ENCODE results near the gene PCBP1. TPM values are rescaled to one million over a fixed set of nuclear protein-coding genes. Genes with fewer than 3 reads are reported as not detected.
A peak's percentile ranks its signal among the peaks of the same experiment; 100 is the strongest.

Gene PCBP1
- total and polyA plus RNA-seq, 9 of the 15 experiments (the other 6 are each of a cell fraction or from before 2014, with no cell fraction given): 19.2 to 407 (median 78.1) TPM

DNA sequence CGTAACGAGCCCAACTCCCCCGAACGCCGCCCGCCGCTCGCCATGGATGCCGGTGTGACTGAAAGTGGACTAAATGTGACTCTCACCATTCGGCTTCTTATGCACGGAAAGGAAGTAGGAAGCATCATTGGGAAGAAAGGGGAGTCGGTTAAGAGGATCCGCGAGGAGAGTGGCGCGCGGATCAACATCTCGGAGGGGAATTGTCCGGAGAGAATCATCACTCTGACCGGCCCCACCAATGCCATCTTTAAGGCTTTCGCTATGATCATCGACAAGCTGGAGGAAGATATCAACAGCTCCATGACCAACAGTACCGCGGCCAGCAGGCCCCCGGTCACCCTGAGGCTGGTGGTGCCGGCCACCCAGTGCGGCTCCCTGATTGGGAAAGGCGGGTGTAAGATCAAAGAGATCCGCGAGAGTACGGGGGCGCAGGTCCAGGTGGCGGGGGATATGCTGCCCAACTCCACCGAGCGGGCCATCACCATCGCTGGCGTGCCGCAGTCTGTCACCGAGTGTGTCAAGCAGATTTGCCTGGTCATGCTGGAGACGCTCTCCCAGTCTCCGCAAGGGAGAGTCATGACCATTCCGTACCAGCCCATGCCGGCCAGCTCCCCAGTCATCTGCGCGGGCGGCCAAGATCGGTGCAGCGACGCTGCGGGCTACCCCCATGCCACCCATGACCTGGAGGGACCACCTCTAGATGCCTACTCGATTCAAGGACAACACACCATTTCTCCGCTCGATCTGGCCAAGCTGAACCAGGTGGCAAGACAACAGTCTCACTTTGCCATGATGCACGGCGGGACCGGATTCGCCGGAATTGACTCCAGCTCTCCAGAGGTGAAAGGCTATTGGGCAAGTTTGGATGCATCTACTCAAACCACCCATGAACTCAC, 673 bp downstream of the PCBP1 start:
- Histone ChIP-seq H3K4me3 (peak overlapping the region; percentile 90), H3K27me3 (ENCODE audit: control insufficient read depth in 2 of 2, insufficient read depth in 2 of 2, low read length in 2 of 2) (no peaks in the 10 kb centered on the region), H3K36me3 (ENCODE audit: control insufficient read depth, insufficient read depth, low read length) (peaks cover 46% of the 10 kb centered on the region), H3K4me1 (replicated peaks in 1 of 2; ENCODE audit: control insufficient read depth in 2 of 2, insufficient read depth in 2 of 2, low read length in 2 of 2) (peaks cover 13 to 43% of the 10 kb centered on the region in 2 experiments), H3K79me2 (ENCODE audit: control insufficient read depth, insufficient read depth, low read length) (peaks cover 58% of the 10 kb centered on the region), H4K20me1 (replicated peaks; ENCODE audit: control insufficient read depth, insufficient read depth, low read length) (no peaks in the 10 kb centered on the region), H3K9me1 (ENCODE audit: control insufficient read depth, insufficient read depth, low read length) (no peaks in the 10 kb centered on the region), H3K9ac (ENCODE audit: insufficient read depth in 1 of 2, low read depth in 2 of 2, low read length in 2 of 2) (peak overlapping the region; percentile 99 to 100), H3K27ac (ENCODE audit: extremely low read depth, low read depth, low read length) (peak overlapping the region; percentile 100), H3K4me2 (ENCODE audit: insufficient read depth, low read length) (peak overlapping the region; percentile 99), H2AFZ (ENCODE audit: low read depth, low read length) (peak overlapping the region; percentile 35; the same call in 1 of the 2 replicates), H3K9me3 (replicated peaks; ENCODE audit: control insufficient read depth, insufficient read depth, low read depth, low read length) (no peaks in the 10 kb centered on the region)
- intact Hi-C loops (cut with micrococcal nuclease): loop anchor here (1.0 to 5.0 kb wide), 5 partner anchors 37 to 204 kb away; partner anchors contain the start of genes C2orf42, MXD1 and SNRPG
- FAIRE-seq (no peak), ATAC-seq (peak; percentile 75), DNase-seq (ENCODE audit: extremely low read depth in 1 of 4, low spot score in 3 of 4) (peak; percentile 72 to 80 (median 78))
- POLR2A ChIA-PET: interaction anchor here (0.6 to 9.8 kb wide), 23 partner anchors 10 to 242 kb away, joined by 3 to 80 read pairs (median 4); partner anchors contain the start of genes MXD1 and SNRPG
- in situ Hi-C loops (cut with MboI): loop anchor here (5.0 kb wide), 1 partner anchor 34 kb away; no protein-coding TSS in a partner anchor
- no TSS peak for BruUV-seq (replicated peaks)
- CTCF ChIA-PET (ENCODE audit: low intra/inter-chr PET ratio): interaction anchor here (1.0 kb wide), 1 partner anchor 176 kb away, joined by 3 read pairs; no protein-coding TSS in a partner anchor
- WGBS (ENCODE audit: insufficient coverage, low coverage, missing lambda C conversion rate): under 1% methylated on average over 57 of the region's 58 CpGs
- peak; percentile 95 for TF ChIP-seq RBFOX2 (IDR thresholded peaks at IDR 0.05; ENCODE audit: low read depth, low read length)
- TF ChIP-seq, protein P1, sequence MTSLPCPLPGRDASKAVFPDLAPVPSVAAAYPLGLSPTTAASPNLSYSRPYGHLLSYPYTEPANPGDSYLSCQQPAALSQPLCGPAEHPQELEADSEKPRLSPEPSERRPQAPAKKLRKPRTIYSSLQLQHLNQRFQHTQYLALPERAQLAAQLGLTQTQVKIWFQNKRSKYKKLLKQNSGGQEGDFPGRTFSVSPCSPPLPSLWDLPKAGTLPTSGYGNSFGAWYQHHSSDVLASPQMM (CRISPR knock-in tag; IDR thresholded peaks at IDR 0.05): no peak
- TF ChIP-seq RBBP5 (IDR thresholded peaks at IDR 0.05; ENCODE audit: borderline replicate concordance, insufficient read depth, low read length, poor library complexity, severe bottlenecking): peak; percentile 75
- peak; percentile 76 for TF ChIP-seq SUPT5H (IDR thresholded peaks at IDR 0.05)
- peak; percentile 94 for TF ChIP-seq NFRKB (IDR thresholded peaks at IDR 0.05; ENCODE audit: low read depth)
- TF ChIP-seq, protein P2, sequence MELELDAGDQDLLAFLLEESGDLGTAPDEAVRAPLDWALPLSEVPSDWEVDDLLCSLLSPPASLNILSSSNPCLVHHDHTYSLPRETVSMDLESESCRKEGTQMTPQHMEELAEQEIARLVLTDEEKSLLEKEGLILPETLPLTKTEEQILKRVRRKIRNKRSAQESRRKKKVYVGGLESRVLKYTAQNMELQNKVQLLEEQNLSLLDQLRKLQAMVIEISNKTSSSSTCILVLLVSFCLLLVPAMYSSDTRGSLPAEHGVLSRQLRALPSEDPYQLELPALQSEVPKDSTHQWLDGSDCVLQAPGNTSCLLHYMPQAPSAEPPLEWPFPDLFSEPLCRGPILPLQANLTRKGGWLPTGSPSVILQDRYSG (tag; conservative IDR thresholded peaks at IDR 0.05; ENCODE audit: low read depth): 0 out of 2 replicates have a peak, but pooled peaks have one; percentile 9
- TF ChIP-seq ERF (CRISPR knock-in tag; IDR thresholded peaks at IDR 0.05): peak; percentile 44; the same call in 1 of the 2 replicates
- peak; percentile 46; the same call in 1 of the 2 replicates for TF ChIP-seq SMARCC2 (IDR thresholded peaks at IDR 0.05; ENCODE audit: low read depth)
- TF ChIP-seq, protein P3, sequence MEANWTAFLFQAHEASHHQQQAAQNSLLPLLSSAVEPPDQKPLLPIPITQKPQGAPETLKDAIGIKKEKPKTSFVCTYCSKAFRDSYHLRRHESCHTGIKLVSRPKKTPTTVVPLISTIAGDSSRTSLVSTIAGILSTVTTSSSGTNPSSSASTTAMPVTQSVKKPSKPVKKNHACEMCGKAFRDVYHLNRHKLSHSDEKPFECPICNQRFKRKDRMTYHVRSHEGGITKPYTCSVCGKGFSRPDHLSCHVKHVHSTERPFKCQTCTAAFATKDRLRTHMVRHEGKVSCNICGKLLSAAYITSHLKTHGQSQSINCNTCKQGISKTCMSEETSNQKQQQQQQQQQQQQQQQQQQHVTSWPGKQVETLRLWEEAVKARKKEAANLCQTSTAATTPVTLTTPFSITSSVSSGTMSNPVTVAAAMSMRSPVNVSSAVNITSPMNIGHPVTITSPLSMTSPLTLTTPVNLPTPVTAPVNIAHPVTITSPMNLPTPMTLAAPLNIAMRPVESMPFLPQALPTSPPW (CRISPR knock-in tag; IDR thresholded peaks at IDR 0.05): no peak
- peak; percentile 7 for TF ChIP-seq HDAC3 (IDR thresholded peaks at IDR 0.05; ENCODE audit: borderline replicate concordance, partially characterized antibody)
- peak; percentile 48 to 60 for TF ChIP-seq RAD21 (CRISPR knock-in tag; conservative IDR thresholded peaks at IDR 0.05 in 1 of 2, IDR thresholded peaks at IDR 0.05 in 1 of 2)
- TF ChIP-seq, protein P4, sequence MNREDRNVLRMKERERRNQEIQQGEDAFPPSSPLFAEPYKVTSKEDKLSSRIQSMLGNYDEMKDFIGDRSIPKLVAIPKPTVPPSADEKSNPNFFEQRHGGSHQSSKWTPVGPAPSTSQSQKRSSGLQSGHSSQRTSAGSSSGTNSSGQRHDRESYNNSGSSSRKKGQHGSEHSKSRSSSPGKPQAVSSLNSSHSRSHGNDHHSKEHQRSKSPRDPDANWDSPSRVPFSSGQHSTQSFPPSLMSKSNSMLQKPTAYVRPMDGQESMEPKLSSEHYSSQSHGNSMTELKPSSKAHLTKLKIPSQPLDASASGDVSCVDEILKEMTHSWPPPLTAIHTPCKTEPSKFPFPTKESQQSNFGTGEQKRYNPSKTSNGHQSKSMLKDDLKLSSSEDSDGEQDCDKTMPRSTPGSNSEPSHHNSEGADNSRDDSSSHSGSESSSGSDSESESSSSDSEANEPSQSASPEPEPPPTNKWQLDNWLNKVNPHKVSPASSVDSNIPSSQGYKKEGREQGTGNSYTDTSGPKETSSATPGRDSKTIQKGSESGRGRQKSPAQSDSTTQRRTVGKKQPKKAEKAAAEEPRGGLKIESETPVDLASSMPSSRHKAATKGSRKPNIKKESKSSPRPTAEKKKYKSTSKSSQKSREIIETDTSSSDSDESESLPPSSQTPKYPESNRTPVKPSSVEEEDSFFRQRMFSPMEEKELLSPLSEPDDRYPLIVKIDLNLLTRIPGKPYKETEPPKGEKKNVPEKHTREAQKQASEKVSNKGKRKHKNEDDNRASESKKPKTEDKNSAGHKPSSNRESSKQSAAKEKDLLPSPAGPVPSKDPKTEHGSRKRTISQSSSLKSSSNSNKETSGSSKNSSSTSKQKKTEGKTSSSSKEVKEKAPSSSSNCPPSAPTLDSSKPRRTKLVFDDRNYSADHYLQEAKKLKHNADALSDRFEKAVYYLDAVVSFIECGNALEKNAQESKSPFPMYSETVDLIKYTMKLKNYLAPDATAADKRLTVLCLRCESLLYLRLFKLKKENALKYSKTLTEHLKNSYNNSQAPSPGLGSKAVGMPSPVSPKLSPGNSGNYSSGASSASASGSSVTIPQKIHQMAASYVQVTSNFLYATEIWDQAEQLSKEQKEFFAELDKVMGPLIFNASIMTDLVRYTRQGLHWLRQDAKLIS (CRISPR knock-in tag; IDR thresholded peaks at IDR 0.05): peak; percentile 21

Data from K562 (cell line).